H9 (cell line): ENCODE measurements around the gene IL21R. TPM values are rescaled to one million over a fixed set of nuclear protein-coding genes. Genes with fewer than 3 reads are reported as not detected.

ENCODE experiments used
- DNase-seq: peaks from one replicate; pipeline ENCODE4 v3.0.0-alpha.2; 2017
- H2AFZ ChIP-seq: one replicate; pipeline ENCODE4 v1.6.1; 2013; ENCODE audit warnings: mild to moderate bottlenecking, low read length, control low read depth, moderate library complexity
- H2AK5ac ChIP-seq: 2 replicates; pipeline ENCODE4 v1.6.1; 2013; ENCODE audit warnings: low read length, control low read depth, mixed read lengths; ENCODE audit not compliant: insufficient read length
- H2BK120ac ChIP-seq: one replicate; pipeline ENCODE4 v1.6.1; 2013; ENCODE audit warnings: low read depth, mild to moderate bottlenecking, low read length, control low read depth, inconsistent platforms; ENCODE audit not compliant: poor library complexity, severe bottlenecking
- H2BK12ac ChIP-seq: 2 replicates; pipeline ENCODE4 v1.6.1; 2013; ENCODE audit warnings: low read length, control low read depth, mixed read lengths, low read depth; ENCODE audit not compliant: insufficient read length
- H2BK15ac ChIP-seq: 2 replicates; pipeline ENCODE4 v1.6.1; 2013; ENCODE audit warnings: low read depth, low read length, control low read depth
- H2BK20ac ChIP-seq: one replicate; pipeline ENCODE4 v1.6.1; 2013; ENCODE audit warnings: low read depth, mild to moderate bottlenecking, low read length, control low read depth, inconsistent platforms; ENCODE audit not compliant: poor library complexity, severe bottlenecking
- H2BK5ac ChIP-seq: 2 replicates; pipeline ENCODE4 v1.6.1; 2013; ENCODE audit warnings: low read length, control low read depth, mixed read lengths; ENCODE audit not compliant: insufficient read length
- H3K14ac ChIP-seq: 2 replicates; pipeline ENCODE4 v1.6.1; 2013; ENCODE audit warnings: low read length, control low read depth; ENCODE audit not compliant: insufficient read depth
- H3K18ac ChIP-seq: 2 replicates; pipeline ENCODE4 v1.6.1; 2013; ENCODE audit warnings: low read depth, mild to moderate bottlenecking, mixed read lengths, low read length, control low read depth; ENCODE audit not compliant: insufficient read length
- H3K23ac ChIP-seq: 2 replicates; pipeline ENCODE4 v1.6.1; 2013; ENCODE audit warnings: low read length, control low read depth, mixed read lengths, low read depth; ENCODE audit not compliant: insufficient read length
- H3K23me2 ChIP-seq: 2 replicates; pipeline ENCODE4 v1.6.1; 2013; ENCODE audit warnings: low read depth, mild to moderate bottlenecking, mixed read lengths, low read length, control low read depth; ENCODE audit not compliant: insufficient read length, poor library complexity, severe bottlenecking
- H3K27ac ChIP-seq: 2 replicates; pipeline ENCODE4 v1.5.1; 2013; ENCODE audit warnings: low read length, control low read depth, mixed read lengths, low read depth; ENCODE audit not compliant: insufficient read length
- H3K27me3 ChIP-seq: 2 replicates; pipeline ENCODE4 v1.6.1; 2013; ENCODE audit warnings: low read length, control low read depth, inconsistent platforms; ENCODE audit not compliant: insufficient read depth
- H3K4ac ChIP-seq: 2 replicates; pipeline ENCODE4 v1.6.1; 2013; ENCODE audit warnings: low read depth, mild to moderate bottlenecking, control low read depth, inconsistent platforms, low read length, moderate library complexity
- H3K4me1 ChIP-seq: 2 replicates; pipeline ENCODE4 v1.6.1; 2013; ENCODE audit warnings: low read length, control low read depth, inconsistent platforms; ENCODE audit not compliant: insufficient read depth
- H3K4me2 ChIP-seq: 2 replicates; pipeline ENCODE4 v1.6.1; 2013; ENCODE audit warnings: low read length, control low read depth, mixed read lengths; ENCODE audit not compliant: insufficient read length, insufficient read depth
- H3K56ac ChIP-seq: 2 replicates; pipeline ENCODE4 v1.6.1; 2013; ENCODE audit warnings: low read depth, mild to moderate bottlenecking, mixed read lengths, low read length, control low read depth; ENCODE audit not compliant: insufficient read length
- H3K79me1 ChIP-seq: 2 replicates; pipeline ENCODE4 v1.6.1; 2013; ENCODE audit warnings: low read depth, mild to moderate bottlenecking, moderate library complexity, low read length, control low read depth, inconsistent platforms; ENCODE audit not compliant: insufficient read depth, poor library complexity, severe bottlenecking
- H3K79me2 ChIP-seq: 2 replicates; pipeline ENCODE4 v1.6.1; 2013; ENCODE audit warnings: low read length, control low read depth, inconsistent platforms; ENCODE audit not compliant: insufficient read depth
- H3K9ac ChIP-seq: 2 replicates; pipeline ENCODE4 v1.6.1; 2013; ENCODE audit warnings: low read length, control low read depth, mixed read lengths; ENCODE audit not compliant: insufficient read length; ENCODE audit errors: extremely low read depth
- H3K9me3 ChIP-seq: one replicate; pipeline ENCODE4 v1.6.1; 2013; ENCODE audit warnings: low read depth, low read length, inconsistent platforms; ENCODE audit not compliant: control insufficient read depth
- H3T11ph ChIP-seq: one replicate; pipeline ENCODE4 v1.6.1; 2013; ENCODE audit warnings: mild to moderate bottlenecking, low read length, control low read depth, inconsistent platforms
- H4K20me1 ChIP-seq: one replicate; pipeline ENCODE4 v1.6.1; 2013; ENCODE audit not compliant: control insufficient read depth, insufficient read length, insufficient read depth
- H4K5ac ChIP-seq: 2 replicates; pipeline ENCODE4 v1.6.1; 2013; ENCODE audit warnings: low read depth, mild to moderate bottlenecking, mixed read lengths, low read length, control low read depth; ENCODE audit not compliant: insufficient read length
- H4K8ac ChIP-seq: replicated peaks from 2 replicates; pipeline ENCODE4 v1.6.1; 2013; ENCODE audit warnings: low read length, control low read depth, mixed read lengths, low read depth; ENCODE audit not compliant: insufficient read length
- H4K91ac ChIP-seq: 2 replicates; pipeline ENCODE4 v1.6.1; 2013; ENCODE audit warnings: low read depth, mild to moderate bottlenecking, moderate library complexity, mixed read lengths, low read length, control low read depth; ENCODE audit not compliant: insufficient read length
- H3K27ac Mint-ChIP-seq, 3 experiments: 2 replicates in 2 of 3; 3 replicates in 1 of 3; pipeline ENCODE4 v1.8.0; 2020 to 2021; ENCODE audit warnings: mixed read lengths in 3 of 3, mild to moderate bottlenecking in 1 of 3, moderate library complexity in 1 of 3
- H3K27me3 Mint-ChIP-seq: 2 replicates; pipeline ENCODE4 v1.8.0; 2021; ENCODE audit warnings: low read depth, mild to moderate bottlenecking, moderate library complexity, mixed read lengths
- H3K36me3 Mint-ChIP-seq, 3 experiments: 2 replicates in 2 of 3; 3 replicates in 1 of 3; pipeline ENCODE4 v1.8.0; 2020 to 2021; ENCODE audit warnings: low read depth in 3 of 3, mixed read lengths in 3 of 3; ENCODE audit not compliant: insufficient read depth in 1 of 3
- H3K4me1 Mint-ChIP-seq, 2 experiments: 2 replicates each; pipeline ENCODE4 v1.8.0; 2020; ENCODE audit warnings: mixed read lengths in 2 of 2
- H3K4me3 Mint-ChIP-seq, 2 experiments: 2 replicates in 1 of 2; 3 replicates in 1 of 2; pipeline ENCODE4 v1.8.0; 2020 to 2021; ENCODE audit warnings: mild to moderate bottlenecking in 2 of 2, mixed read lengths in 2 of 2, moderate library complexity in 1 of 2
- H3K9me3 Mint-ChIP-seq, 2 experiments: 2 replicates in 1 of 2; 3 replicates in 1 of 2; pipeline ENCODE4 v1.8.0; 2020; ENCODE audit warnings: mild to moderate bottlenecking in 2 of 2, mixed read lengths in 2 of 2, moderate library complexity in 1 of 2
- CTCF ChIP-seq: fragments of 200-600 bp; sonication (generic); conservative IDR thresholded peaks from 3 replicates; pipeline ENCODE4 v1.8.0; 2021; ENCODE audit warnings: antibody characterized with exemption, mild to moderate bottlenecking
- WGBS: extraction: QIAGEN DNeasy Blood & Tissue Kit; methylation state at CpG from one replicate; pipeline ENCODE4 v1.1.7; 2013; ENCODE audit warnings: missing lambda C conversion rate, low lambda C conversion rate, mixed read lengths; ENCODE audit not compliant: insufficient read length; ENCODE audit errors: extremely low coverage; 5-methylcytosine and 5-hydroxymethylcytosine counted together
- total RNA-seq: library from RNA; stranded (reverse); gene quantifications from 2 replicates; pipeline ENCODE4 v1.2.1, GENCODE V29; 2021

IL21R gene
- total RNA-seq, 1 experiment from 2014 or later: 0.07 TPM

GRCh38 chr16:27462846-27463682 lies 61.1 kb downstream of the IL21R start:
- Histone ChIP-seq H3K9me3 (no peaks in the 10 kb centered on the region), H3K4me2 (no peak overlapping the region), H3K4ac (no peak overlapping the region), H3K23ac (no peak overlapping the region), H4K8ac (no peak overlapping the region), H3K27ac (no peak overlapping the region), H3K14ac (no peak overlapping the region), H4K91ac (no peak overlapping the region), H3T11ph (no peak overlapping the region), H4K5ac (no peak overlapping the region), H2AK5ac (no peak overlapping the region), H3K18ac (no peak overlapping the region), H3K23me2 (no peaks in the 10 kb centered on the region), H2AFZ (no peak overlapping the region), H3K4me1 (no peaks in the 10 kb centered on the region), H2BK20ac (no peak overlapping the region), H2BK12ac (no peak overlapping the region), H3K79me1 (no peaks in the 10 kb centered on the region), H3K79me2 (no peaks in the 10 kb centered on the region), H2BK5ac (no peak overlapping the region), H3K56ac (no peak overlapping the region), H2BK15ac (no peak overlapping the region), H2BK120ac (no peak overlapping the region), H4K20me1 (no peaks in the 10 kb centered on the region), H3K9ac (no peak overlapping the region), H3K27me3 (no peaks in the 10 kb centered on the region)
- WGBS: no CpG with 5 or more reads among the region's 24 CpGs
- Mint-ChIP-seq H3K36me3 (peaks cover 26 to 80% (median 58%) of the 10 kb centered on the region in 3 experiments), H3K27ac (no peak overlapping the region), H3K9me3 (no peaks in the 10 kb centered on the region), H3K4me1 (no peaks in the 10 kb centered on the region), H3K27me3 (no peaks in the 10 kb centered on the region), H3K4me3 (no peak overlapping the region)
- no peak for DNase-seq
- no peak for TF ChIP-seq CTCF
